SW480 (cell line): Measurements from ENCODE around the gene OR5H2.
"Not testable (repeated sequence)": the region's sequence is repeated elsewhere in the genome, so short reads cannot be mapped to it uniquely, and the experiment has no call there.

Experiments
- DNase-seq: peaks from one replicate; pipeline ENCODE4 v3.0.0-alpha.2; 2016; ENCODE audit warnings: low spot score

The OR5H2 gene

DNA sequence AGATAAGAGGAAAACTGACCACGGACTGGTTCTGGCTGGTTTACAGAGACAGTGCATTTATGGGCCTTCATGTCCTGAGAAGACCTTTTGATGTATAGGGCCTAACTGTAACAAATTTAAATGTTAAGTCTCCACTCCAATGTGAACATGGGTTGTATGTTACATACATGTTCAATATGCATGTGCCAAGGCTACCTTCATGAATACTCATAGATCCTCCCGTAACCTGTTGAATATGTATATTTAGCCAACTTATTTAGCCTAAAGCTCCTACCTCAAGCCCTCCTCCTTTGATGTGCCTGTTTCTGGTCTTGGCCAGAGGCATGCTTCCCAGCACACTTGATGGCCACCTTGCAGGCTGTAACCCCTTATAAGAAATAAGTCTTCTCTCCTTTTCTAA lies at the start of gene OR5H2:
Gene OR5H2, plus strand, starts transcription at position 301 of the 400 bp plus-strand sequence. CDS start 398 bp downstream, outside the sequence.
- no peak for DNase-seq

DNA sequence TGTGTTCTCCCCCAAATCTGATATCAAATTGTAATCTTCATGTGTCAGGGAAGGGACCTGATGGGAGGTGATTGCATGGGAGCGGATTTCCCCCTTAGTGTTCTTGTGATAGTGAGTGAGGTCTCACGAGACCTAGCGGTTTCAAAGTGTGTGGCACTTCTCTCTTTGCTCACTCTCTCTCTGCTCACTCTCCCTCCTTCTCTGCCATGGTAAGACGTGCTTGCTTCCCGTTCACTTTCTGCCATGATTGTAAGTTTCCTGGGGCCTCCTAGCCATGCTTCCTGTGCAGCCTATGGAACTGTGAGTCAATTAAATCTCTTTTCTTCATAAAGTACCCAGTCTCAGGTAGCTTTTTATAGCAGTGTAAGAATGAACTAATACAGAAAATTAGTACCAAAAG lies 48.8 kb upstream of the OR5H2 start:
- DNase-seq: no peak

DNA sequence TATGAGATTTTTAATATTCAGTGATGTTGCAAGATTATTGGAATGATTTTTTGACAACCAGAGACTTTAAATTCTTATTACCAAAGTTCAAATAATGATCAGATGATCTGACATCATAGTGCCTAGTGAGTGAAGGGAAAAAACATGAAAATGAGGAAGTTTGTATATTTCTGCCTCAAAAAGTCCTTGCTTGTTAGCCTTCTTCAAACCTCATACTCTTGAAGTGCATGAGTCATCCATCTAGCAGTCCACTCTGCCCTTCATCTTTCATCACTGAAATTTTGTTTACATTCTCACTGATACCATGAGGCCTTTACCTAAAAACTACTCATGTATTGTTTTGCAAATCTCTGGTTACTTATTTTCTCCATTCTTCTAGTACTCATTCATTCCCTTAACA lies 42.2 kb upstream of the OR5H2 start:
- DNase-seq: no peak

DNA sequence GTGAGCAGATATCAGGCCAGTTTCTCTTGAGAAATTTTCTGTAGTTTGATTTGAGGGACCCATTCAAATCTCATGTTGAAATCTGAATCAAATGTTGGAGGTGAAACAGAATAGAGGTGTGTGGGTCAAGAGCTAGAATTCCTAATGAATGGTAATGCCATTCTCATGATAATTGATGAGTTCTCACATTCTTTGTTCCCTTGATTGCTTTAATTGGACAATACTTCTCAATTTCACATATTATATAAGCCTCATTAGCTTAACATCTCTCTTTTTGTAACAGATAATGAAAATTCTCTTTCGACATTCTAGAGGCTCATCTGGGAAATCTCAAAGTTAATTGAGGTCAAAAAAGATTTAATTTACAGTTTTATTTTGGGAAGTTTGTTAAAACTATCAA lies 40.1 kb upstream of the OR5H2 start:
- no peak for DNase-seq

DNA sequence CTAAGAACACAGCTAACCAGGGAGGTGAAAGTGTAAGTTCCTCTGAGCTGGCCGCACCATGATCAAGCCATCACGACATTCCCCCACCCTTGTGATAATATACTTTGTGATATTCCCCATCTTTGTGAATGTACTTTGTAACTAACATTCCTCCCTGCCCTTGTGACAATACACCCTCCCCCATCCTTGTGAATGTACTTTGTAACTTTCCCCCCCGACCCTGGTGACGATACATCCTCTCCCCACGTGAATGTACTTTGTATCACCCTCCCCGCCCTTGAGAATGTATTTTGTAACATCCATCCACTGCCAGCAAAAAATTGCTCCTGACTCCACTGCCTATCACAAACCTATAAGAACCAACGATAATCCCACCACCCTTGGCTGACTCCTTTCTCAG lies 38.5 kb upstream of the OR5H2 start:
- DNase-seq: no peak

DNA sequence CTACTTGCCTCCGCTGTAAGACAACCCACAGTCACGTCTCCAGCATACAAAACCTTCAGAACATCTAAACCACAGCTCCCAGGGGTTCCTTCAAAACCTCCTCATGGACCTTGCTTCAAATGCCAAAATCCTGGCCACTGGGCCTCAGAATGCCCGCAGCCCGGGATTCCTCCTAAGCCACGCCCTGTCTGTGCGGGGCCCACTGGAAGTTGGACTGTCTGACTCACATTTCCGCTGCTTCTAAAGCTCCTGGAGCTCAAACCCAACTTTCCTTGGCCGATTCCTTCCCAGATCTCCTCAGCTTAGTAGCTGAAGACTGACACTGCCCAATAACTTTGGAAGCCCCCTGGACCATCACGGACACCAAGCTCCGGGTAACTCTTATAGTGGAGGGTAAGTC lies 36.2 kb upstream of the OR5H2 start:
- DNase-seq: no peak

DNA sequence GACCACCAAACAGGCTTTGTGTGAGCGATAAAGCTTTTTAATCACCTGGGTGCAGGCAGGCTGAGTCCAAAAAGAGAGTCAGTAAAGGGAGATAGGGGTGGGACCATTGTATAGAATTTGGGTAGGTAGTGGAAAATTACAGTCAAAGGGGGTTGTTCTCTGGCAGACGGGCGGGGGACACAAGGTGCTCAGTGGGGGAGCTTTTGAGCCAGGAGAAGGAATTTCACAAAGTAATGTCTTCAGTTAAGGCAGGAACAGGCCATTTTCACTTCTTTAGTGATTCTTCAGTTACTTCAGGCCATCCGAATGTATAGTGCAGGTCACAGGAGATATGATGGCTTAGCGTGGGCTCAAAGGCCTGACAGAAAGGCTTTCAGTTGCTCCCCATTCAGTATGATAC lies 26.3 kb upstream of the OR5H2 start:
- DNase-seq: not testable (repeated sequence)

DNA sequence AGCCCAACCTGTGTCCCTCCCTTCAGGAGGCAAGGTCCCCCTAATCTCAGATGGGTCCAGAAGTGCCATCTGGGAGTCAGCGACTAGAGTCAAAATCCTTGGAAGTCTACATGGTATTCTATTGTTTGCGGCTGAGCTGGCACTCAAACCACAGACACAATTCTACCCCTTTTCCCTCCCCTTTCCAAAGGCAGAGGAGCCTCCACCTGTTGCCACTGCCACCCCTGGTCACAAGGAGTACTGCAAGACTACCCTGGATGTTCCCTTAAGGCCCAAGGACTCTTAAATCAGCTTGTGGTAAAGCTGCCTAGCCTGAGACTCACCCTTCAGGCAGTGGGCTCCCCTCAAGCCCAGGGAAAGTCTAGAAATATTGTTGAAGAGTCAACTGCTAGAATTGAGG lies 22.6 kb upstream of the OR5H2 start:
- no peak for DNase-seq

DNA sequence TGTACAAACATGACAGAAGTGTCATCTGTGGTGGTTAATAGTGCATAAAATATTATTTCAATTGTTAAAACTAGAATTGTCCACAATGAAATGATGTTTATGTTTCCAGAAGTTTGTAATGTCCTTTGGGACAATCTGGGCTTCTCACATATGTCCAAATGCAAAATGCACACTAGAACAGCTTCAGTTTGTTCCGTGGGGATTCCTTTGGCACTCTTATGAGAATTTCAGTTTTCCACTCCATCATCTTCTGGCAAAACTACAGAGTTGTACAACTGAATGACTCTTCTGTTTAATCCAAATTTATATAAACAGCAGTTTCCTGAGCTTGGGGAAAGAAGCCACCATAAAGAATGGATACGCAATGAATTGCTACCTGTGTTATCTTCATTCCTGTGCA lies 20.3 kb upstream of the OR5H2 start:
- DNase-seq: no peak

DNA sequence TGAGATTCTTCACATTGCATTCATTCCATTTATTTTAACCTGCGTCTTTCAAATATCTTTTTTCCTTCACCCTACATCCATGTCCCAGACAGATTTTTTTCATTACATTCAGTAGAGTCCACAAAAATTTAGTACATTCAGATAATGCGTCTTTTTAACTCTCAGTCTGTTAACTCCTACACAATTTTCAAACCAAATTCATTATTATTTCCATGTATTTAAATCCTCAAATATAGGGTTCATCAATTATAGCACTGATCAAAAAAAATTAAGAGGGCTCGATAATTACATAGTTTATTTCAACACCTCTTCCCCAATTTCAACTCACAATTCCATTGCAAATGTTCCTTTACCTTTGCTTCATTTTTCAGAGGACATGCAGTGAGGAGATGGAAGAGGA lies 18.4 kb upstream of the OR5H2 start, which contains the start of gene OR5H6:
Gene OR5H6, plus strand, starts transcription at position 301 of the 400 bp plus-strand sequence. Its CDS starts 89 bp downstream, at position 390.
- DNase-seq: no peak

DNA sequence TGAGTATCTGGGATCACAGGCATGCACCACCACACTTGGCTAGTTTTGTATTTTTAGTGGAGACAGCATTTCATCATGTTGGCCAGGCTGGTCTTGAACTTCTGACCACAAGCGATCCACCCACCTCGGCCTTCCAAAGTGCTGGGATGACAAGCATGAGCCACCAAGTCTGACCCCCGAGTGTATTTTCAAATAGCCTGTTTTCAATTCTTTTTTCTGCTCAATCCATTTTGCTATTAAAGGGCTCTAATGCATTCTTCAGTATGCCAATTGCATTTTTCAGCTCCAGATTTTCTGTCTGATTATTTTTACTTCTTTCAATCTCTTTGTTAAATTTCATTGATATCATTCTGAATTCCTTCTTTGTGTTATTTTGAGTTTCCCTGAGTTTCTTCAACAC lies 12.5 kb upstream of the OR5H2 start:
- no peak for DNase-seq

DNA sequence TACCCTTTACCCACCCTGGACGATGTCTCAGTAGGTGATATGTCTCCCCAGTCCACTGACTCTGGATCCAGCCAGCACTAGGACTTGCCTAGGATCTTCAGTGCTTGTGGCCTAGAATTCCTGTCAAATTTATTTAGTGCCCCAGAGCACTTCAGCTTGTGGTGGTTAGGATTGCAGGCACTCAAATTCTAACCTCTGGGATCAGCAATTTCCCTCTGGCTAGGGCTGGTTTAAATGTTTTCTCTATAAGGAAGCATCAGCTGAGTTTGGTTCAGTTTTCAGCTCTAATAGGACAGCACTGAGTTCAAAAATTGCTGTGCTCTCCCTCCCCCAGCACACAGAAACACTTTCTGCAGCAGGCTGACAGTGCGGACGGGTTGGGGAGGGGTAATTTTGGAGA lies 10.2 kb upstream of the OR5H2 start:
- no peak for DNase-seq

DNA sequence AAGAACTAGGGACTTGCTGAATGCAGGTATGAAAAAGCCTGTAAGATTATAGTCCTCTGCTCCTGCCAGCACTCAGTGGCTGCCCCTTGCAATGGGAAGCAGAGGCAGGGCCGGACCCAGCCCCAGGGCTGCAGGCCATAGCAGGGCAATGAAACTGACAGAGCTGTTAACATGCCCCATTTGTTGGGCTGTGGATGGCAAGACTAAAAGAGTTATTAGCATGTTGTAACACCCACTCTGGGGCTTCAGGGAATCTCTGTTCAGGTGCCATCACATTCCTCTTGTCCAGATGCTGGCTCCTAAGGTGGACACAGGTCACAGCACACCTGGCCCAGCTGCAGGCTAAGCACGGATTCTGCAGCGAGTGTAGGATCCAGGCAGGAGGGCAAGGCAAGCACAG lies 7.4 kb upstream of the OR5H2 start:
- no peak for DNase-seq

DNA sequence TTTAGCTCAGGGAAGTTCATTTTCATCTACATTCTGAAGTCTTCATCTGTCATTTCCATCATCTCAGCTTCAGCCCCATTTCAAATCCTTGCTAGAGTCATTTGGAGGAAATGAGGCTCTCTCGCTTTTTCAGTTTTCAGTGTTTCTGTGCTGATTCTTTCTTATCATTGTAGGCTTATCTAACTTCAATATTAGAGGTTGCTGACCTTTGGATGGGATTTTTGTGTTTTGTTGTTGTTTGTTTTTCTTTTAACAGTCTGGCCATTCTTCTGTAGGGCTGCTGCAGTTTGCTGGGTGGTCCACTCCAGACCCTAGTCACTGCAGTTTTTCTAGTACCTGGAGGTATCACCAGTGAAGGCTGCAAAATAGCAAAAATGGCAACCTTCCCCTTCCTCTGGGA lies 8.6 kb downstream of the OR5H2 start:
- DNase-seq: no peak

DNA sequence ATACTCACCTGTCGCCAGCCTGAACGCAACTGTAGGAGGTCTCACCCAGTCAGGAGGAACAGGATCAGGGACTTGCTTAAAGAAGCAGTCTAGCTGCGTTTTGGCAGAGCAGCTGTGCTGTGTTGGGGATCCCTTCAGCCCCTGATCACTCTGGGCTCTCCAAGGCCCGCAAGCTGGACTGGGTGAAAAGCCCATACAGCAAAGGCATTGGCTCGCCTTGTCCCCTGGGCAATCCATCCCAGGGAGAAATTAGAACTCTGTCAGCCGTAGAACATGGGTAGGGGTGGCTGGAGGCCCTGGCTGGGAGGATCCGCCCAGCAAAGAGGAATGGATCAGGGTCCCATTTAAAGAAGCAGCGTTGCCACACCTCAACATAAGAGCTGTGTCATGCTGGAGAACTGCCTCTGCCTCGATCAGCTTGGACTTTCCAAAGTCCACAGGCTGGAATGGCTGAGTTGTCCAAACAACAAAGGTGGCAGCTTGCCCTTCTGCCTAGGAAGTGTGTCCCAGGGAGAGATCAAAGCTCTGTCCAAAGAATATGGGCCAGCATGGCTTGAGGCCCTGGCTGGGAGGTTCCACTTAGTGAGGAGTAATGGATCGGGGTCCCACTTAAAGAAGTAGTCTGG lies 9.1 kb downstream of the OR5H2 start:
- no peak for DNase-seq

DNA sequence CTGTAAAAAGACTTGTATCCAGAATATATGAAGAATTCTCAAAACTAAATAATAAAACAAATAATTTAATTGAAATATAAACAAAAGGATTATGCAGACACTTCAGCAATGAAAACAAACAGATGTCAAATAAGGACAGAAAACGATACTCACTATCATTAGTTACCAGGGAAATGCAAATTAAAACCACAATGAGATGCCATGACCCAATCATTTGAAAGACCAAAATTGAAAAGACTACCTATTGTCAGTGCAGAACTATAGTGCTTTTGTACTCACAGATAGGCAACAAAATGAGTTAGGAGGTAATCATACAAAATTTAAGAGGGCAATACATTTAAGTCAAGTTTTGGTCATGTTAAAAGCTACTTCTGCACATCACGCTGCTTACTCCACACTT lies 39.8 kb downstream of the OR5H2 start:
- no peak for DNase-seq

DNA sequence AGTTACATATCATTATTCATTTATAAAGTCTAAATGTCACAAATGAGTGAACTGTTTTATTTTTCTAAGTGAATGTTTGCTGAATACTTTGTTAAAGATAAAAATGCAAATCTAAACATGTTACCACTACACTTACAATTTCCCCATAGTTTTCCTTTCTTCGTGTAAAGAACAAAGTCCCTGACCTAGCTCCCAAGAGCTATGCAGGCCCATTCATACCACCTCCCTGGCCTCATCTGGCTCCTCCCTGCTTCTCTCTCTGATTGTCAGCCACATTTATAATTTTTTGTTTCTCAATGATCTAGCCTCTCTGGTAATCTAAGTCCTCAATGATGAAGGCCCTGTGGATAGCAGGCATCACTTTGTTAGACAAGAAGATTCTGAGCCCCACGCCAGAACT lies 40.4 kb downstream of the OR5H2 start:
- no peak for DNase-seq

DNA sequence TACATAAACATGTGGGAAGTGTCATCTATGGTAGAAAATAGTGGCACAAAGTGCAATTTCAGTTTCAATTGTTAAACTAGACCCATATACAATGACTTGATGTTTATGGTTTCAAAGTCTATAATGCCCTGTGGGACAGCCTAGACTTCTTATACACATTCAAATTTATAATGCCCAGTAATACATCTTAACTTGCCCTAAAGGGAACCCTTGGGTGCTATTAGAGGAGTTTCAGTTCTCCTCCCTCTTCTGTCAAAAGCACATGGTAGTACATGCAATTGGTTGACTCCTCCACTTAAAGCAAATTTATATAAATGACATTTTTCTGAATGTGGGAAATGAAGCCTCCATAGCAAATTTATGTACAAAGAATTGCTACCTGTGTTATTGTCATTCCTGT lies 41.1 kb downstream of the OR5H2 start:
- no peak for DNase-seq

DNA sequence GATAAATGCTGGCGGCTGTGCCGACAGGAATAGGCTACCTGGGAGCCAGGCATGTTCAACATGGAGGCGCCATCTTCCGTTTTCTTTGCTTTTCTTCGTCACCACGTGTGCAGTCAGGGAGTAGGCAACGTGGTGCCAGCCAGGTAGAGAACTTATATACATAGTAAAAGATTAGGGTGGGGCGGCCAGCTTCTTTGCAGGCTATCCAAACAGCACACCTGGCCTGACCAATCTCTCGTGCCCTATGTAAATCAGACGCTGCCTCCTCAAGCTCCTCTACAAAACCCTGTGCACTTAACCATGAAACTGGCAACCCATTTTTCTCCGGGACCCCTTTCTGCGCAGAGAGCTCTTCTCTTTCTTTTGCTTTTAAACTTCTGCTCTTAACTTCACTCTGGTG lies 42.8 kb downstream of the OR5H2 start:
- peak; percentile 14 for DNase-seq

DNA sequence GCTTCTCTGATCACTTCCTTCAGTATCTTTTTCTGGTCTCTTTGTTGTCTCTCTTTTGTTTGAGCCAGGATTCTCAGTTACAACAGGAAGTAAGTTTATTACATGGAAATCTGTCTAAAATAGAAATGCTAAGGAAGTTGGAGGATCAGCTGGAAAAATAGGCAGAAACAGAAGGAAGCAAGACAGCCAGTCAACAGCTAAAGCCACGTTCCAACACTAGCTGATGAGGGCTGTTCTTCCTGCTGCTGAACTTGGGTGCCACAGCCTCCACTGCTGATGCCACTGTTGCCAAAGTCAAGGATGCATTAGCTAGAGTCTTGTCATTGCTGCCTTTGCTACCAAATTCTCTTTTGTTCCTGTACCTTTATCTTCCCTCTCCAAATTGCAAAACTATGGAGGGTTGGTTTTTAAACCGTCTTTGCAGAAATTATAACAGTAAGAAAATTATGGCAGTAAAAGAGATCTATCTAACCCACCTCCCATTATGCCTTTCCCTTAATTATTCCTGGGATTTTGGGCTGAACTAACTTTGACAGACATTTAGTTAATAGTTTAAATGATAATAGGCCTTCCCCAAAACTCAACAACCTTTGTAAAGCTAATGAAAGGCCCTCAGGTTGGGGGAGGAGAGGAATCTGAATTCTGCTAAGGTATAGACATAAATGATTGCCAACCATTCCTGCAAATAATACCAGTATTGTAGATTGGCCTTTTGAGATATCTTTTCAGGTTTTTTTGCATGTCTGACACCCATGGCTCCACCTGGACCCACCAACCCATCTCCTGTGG lies 44.0 kb downstream of the OR5H2 start:
- no peak for DNase-seq

DNA sequence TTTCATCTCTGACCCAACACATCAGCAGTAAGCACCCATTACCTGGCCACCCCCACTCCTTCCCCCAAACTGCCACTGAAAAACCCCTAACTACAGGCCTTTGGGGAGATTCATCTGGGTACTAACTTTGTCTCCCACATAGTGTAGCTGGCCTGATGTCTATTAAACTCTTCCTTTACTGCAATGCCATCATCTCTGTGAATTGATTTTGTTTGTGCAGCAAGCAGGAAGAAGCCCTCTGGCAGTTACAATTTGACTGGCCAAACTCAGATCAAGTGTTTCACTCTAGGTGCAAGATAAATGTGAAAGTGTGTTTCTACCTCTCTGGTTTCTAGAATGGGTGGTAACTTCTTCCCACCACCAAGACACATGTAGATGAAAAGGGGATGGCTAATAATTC lies 44.6 kb downstream of the OR5H2 start:
- no peak for DNase-seq

DNA sequence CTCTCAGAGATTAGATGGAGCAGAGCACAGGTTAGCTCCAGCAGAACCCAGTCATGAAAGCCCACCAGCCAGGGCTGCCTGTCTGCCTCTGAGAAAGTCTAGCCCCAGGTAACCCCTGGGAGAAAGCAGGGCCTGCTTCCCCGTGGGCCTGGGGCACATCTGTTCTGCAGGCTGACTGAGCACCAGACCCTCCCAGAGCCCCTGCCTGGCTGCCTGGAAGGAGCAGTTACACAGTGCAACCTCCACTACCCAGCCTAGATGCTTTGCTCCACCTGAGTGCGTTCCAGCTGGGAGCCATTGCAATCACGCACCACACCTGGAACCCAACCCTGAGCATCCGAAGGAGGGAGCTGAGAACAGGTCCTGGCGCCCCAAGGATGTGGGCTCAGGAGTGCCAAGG lies 46.6 kb downstream of the OR5H2 start:
- no peak for DNase-seq

DNA sequence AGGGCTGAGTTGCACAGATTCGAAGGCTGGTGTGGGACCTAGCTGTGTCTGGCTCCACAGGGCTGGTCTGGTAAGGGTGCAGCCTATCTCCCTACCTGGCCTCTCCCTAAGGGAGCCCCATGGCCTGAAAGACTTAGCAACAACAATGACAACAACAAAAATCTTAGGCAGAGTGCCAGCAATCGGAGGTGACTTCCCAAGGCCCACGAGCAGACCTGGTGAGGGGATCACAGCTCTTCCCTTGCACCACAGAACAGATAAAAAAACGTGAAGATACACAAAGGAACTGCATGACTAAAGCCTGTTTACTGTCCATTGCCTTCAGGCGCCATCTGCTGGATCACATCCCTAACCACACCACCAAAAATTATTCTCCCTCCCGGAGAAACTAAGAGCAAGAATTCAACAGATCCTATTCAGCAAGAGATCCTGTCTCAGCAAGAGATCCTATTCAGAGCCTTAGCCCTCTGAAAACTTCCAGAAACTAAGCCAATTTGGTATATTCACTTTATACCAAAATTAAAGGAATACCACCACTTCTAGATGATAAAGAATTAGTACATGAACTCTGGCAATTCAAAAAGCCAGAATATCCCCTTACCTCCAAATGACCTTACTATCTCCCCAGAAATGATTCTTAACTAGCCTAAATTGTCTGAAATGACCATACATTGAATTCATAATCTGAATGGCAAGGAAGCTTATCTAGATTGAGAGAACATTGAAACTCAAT lies 47.3 kb downstream of the OR5H2 start:
- peak; percentile 39 for DNase-seq
